GM21447 (cell line): ENCODE data around the gene SWT1.
"Not testable (repeated sequence)": the region's sequence is repeated elsewhere in the genome, so short reads cannot be mapped to it uniquely, and the experiment has no call there.

Experiments
- ATAC-seq: cut with Tn5 transposase; IDR thresholded peaks from one replicate; pipeline ENCODE4 v1.9.1; 2021; ENCODE audit not compliant: unreplicated experiment

Gene SWT1

DNA sequence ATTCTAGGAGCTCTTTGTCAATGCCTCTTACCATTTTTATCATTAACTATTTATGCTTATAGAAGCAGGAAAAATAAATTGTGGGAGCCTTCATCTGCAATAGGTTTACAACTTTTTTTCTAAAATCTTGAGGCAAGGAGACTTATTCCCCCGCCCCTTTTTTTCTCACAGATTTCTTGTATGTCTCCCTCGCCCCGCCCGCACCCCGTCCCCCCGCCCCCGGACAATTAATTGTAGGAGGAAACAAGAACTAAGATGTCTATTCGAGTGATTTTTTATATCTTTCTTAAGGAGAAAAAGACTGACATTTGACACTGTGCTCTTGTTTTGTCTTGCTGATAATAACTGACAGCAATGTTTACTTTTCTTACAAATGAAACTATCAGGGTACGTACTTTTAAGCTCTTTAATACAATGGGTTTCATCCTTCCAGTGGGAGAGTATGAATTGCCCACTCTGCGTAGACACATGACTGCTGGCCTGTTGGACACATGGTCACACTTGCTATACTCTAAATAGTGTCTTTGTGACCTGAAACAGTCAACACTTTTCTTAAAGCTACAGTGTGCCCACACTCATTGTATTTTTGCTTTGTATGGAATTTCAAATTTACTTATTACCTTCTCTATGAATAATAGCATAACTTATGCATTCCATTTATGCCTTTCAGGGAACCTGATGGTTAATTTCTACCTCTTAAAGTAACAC, 161.6 kb downstream of the SWT1 start:
- no peak for ATAC-seq

DNA sequence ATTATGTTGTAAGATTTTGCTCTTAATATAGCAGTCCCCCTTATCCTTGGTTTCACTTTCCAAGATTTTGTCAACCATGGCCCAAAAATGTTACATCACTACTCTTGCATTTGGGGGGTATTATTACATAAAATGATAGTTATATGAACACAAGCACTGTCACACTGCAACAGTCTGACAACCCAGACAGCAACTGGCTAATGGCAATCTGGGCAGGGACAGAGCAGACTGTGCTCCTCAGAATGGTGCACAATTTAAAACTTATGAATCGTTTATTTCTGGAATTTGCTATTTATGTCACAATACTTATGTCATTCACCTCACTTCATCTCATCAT, 162.1 kb downstream of the SWT1 start:
- ATAC-seq = no peak

DNA sequence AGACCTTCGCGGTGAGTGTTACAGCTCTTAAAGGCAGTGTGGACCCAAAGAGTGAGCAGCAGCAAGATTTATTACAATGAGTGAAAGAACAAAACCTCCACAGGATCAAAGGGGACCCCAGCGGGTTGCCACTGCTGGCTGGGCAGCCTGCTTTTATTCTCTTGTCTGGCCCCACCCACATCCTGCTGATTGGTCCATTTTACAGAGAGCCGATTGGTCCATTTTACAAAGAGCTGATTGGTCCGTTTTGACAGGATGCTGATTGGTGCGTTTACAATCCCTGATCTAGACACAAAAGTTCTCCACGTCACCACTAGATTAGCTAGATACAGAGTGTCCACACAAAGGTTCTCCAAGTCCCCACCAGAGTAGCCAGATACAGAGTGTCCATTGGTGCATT, 164.1 kb downstream of the SWT1 start:
- ATAC-seq = not testable (repeated sequence)

DNA sequence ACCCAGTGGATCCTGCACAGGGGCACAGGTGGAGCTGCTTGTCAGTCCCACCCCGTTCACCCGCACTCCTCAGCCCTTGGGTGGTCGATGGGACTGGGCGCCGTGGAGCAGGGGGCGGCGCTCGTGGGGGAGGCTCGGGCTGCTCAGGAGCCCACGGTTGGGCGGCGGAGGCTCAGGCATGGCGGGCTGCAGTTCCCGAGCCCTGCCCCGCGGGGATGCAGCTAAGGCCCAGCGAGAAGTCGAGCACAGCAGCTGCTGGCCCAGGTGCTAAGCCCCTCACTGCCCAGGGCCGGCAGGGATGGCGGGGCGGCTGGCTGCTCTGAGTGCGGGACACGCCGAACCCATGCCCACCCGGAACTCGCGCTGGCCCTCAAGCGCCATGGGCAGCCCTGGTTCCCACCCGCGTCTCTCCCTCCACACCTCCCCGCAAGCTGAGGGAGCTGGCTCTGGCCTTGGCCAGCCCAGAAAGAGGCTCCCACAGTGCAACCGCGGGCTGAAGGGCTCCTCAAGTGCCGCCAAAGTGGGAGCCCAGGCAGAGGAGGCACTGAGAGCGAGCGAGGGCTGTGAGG, 164.8 kb downstream of the SWT1 start:
- ATAC-seq = not testable (repeated sequence)

DNA sequence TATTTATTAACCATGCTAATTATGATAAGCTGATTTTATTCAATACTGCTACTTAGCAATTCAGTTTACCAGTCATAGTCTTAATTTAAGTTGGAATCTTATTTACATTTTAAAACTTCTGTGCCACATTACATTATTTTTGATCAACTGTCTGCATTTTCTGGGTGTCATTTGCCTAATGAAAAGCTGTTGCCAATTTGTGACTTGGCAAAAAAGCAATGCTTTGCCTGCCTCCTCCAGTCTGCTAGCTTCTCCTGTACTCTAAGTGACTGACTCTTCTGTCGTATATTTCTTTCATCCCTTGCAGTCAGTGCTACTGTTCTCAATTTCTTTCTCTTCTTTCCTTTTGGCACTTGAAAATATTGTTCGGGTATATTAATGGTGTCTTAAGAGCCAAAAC, 165.7 kb downstream of the SWT1 start:
- no peak for ATAC-seq

DNA sequence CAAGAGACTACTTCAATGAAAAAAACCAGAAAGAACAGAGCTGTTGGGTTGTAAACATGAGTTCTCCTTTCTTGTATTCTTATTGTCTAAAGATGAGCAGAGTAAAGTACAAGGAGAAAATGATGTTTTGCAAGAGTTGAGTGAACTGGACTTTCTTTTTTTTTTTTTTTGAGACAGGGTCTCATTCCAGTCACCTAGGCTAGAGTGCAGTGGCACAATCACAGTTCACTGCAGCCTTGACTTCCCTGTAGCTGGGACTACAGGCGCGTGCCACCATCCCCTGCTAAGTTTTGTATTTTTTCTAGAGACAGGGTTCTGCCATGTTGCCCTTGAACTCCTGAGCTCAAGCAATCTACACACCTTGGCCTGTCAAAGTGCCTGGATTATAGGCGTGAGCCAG, 167.2 kb downstream of the SWT1 start:
- no peak for ATAC-seq

DNA sequence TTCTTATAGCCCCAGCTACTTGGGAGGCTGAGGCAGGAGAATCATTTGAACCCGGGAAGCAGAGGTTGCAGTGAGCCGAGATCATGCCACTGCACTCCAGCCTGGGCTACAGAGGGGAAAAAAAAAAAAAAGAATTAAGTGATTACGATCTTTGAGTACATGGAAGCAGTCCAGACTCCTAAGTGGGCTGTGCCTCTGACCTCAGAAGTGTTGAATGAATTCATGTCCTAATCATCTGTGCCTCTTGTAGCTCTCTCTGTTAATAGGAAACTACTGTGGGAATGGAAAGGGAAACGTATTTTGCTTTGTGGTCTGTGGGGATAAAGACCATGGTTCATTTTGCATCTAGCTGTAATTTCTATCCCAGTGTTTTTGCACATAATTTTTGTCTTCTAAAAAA, 168.4 kb downstream of the SWT1 start:
- ATAC-seq = no peak

DNA sequence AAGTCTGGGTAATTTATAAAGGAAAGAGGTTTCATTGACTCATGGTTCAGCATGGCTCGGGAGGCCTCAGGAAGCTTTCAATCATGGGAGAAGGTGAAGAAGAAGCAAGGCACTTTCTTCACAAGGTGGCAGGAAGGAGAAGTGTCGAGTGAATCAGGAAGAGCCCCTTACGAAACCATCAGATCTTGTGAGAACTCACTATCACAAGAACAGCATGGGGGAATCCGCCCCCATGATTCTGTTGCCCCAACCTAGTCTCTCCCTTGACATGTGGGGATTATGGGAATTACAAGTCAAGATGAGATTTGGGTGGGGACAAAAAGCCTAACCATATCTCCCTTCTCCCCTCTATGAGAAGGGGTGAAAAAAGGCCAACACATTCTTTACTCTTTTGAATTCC, 171.3 kb downstream of the SWT1 start:
- no peak for ATAC-seq

DNA sequence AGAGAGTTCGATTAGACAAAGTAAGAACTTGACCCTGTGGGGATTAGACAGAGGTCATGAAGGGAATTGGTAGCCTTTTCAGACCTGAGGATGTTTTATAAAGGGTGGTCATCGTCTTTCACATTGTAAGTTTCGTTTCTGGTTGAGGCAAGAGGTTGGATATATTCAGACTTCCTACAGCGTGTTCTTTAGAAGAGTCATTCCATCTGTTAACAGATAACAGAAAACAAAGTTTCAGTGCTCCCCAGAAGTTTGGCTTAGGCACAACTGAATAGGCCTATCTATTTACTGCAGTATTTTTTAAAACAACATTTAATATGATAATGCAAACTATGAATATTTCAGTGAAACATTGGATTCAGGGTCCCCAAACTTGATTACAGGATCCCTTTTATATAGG, 177.2 kb downstream of the SWT1 start:
- no peak for ATAC-seq

DNA sequence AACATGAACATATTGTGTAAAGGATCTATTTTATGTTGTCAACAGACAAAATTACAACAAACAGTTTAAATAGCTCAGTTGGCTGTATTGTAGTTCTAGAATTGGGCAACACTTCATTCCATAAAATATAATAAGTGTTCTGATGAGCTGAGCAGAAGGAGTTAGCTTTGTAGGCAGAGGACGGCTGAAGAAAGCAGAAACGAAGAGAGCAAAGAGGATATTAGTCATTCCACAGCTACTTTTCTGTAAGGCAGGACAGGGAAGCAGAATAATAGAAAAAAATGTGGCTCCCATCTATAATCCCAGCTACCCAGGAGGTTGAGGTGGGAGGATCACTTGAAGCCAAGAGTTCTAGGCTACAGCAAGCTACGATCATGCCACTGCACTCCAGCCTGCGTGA, 180.3 kb downstream of the SWT1 start:
- no peak for ATAC-seq

DNA sequence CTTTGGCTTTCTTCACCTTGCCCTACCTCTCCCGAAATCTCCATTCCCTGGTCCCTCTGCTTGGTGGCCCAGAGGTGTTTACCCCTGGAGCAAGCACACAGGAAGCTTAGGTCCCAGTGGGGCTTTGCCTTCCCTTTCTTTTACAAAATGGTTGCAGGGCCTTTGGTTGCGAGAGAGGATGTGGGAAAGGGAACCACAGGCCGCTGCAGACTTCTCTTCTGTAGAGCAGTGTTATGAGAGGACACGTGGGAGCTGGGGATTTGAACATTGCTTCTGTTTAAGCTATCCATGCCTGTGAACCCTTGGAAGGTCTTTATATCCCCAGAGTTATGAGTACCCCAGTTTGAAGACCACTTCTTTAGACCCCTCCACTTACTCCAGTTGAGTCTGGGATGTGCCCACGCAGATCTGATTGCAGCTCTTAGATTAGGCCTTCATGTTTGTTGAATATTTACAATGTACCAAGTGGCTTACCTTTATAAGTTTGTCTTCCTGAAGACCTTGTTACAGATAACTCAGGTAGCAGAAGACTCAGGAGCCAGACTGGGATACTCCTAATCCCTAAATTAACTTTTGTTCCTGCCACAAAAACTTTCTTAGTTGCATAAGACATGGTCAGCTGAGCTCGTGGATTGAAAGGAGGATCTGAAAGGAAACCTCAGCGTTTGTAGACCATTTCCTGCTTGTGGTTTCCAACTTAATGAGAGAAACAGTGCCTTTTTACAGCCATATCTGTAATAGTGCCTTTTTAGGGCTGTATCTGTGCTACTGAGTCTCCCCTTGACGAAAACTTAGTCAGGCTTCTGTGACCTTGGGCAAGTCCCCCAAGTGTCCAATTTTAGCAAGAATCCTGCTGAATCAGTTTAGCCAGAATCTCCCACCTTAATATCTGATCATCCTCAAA, 182.0 kb downstream of the SWT1 start:
- peak; percentile 97 for ATAC-seq

DNA sequence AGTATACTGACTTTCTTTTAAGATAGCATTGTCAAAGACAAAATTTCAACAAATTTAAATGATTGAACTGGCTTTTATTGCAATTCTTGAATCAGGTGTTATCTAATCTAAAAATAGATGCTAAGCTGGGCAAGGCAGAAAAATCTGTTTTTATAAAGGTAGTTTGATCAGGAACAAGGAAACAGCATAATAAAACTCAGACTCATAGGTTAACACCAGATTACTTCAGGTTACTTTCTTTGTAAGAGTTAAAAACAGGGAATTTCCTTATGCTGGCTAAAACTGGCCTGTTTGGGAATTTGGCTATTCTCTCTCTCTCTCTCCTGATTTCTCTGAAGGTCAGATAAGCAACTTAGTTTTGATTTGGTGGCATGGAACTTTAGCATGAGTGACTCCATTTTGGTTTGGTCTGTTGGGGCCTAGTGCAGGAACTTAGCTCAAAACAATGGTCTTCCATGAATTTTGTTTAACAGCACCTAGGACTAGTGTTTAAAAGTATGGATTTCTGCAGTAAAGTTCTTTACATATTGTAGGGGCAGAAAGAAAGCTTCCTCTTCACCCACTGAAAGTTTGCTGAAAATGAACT, 184.3 kb downstream of the SWT1 start:
- no peak for ATAC-seq
